ENCODE data around the gene KIF3A. TPM values are rescaled to one million over a fixed set of nuclear protein-coding genes. Genes with fewer than 3 reads are reported as not detected.

KIF3A gene
- total RNA-seq, 1 experiment from 2014 or later: 13.2 TPM

GRCh38 chr5:132678735-132679134 lies 58.6 kb downstream of the KIF3A start:
- H2AK5ac ChIP-seq (ENCODE audit: insufficient read length, low read length): no peak overlapping the region
- H3K14ac ChIP-seq (ENCODE audit: insufficient read depth, low read length): no peak overlapping the region
- no peaks in the 10 kb centered on the region for H3K36me3 Mint-ChIP-seq (ENCODE audit: insufficient read depth in 1 of 3, low read depth in 3 of 3)
- WGBS (ENCODE audit: extremely low coverage, insufficient read length, low lambda C conversion rate): no CpG with 5 or more reads among the region's 1 CpG
- H3K9me3 Mint-ChIP-seq: no peaks in the 10 kb centered on the region
- H3K9me3 ChIP-seq (ENCODE audit: control insufficient read depth, low read depth, low read length): no peaks in the 10 kb centered on the region
- H2BK120ac ChIP-seq (ENCODE audit: low read depth, low read length, poor library complexity, severe bottlenecking): no peak overlapping the region
- H3K4me2 ChIP-seq (ENCODE audit: insufficient read depth, insufficient read length, low read length): no peak overlapping the region
- no peak overlapping the region for H3K4me3 Mint-ChIP-seq
- no peaks in the 10 kb centered on the region for H3K4me1 ChIP-seq (ENCODE audit: insufficient read depth, low read length)
- peaks cover 4 to 5% of the 10 kb centered on the region in 2 experiments; a peak in 1 of 4 replicates for H3K4me1 Mint-ChIP-seq
- H3K4ac ChIP-seq (ENCODE audit: low read depth, low read length): no peak overlapping the region
- H3K27ac ChIP-seq (ENCODE audit: insufficient read length, low read depth, low read length): no peak overlapping the region
- DNase-seq: no peak
- H2BK12ac ChIP-seq (ENCODE audit: insufficient read length, low read depth, low read length): no peak overlapping the region
- H3K56ac ChIP-seq (ENCODE audit: insufficient read length, low read depth, low read length): no peak overlapping the region
- no peak overlapping the region for H2BK15ac ChIP-seq (ENCODE audit: low read depth, low read length)
- H3K23ac ChIP-seq (ENCODE audit: insufficient read length, low read depth, low read length): no peak overlapping the region
- TF ChIP-seq, protein P1, sequence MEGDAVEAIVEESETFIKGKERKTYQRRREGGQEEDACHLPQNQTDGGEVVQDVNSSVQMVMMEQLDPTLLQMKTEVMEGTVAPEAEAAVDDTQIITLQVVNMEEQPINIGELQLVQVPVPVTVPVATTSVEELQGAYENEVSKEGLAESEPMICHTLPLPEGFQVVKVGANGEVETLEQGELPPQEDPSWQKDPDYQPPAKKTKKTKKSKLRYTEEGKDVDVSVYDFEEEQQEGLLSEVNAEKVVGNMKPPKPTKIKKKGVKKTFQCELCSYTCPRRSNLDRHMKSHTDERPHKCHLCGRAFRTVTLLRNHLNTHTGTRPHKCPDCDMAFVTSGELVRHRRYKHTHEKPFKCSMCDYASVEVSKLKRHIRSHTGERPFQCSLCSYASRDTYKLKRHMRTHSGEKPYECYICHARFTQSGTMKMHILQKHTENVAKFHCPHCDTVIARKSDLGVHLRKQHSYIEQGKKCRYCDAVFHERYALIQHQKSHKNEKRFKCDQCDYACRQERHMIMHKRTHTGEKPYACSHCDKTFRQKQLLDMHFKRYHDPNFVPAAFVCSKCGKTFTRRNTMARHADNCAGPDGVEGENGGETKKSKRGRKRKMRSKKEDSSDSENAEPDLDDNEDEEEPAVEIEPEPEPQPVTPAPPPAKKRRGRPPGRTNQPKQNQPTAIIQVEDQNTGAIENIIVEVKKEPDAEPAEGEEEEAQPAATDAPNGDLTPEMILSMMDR (conservative IDR thresholded peaks at IDR 0.05): no peak
- H3K23me2 ChIP-seq (ENCODE audit: insufficient read length, low read depth, low read length, poor library complexity, severe bottlenecking): no peaks in the 10 kb centered on the region
- H2BK20ac ChIP-seq (ENCODE audit: low read depth, low read length, poor library complexity, severe bottlenecking): no peak overlapping the region
- H4K8ac ChIP-seq (replicated peaks; ENCODE audit: insufficient read length, low read depth, low read length): no peak overlapping the region
- no peaks in the 10 kb centered on the region for H3K79me2 ChIP-seq (ENCODE audit: insufficient read depth, low read length)
- H3K27me3 ChIP-seq (ENCODE audit: insufficient read depth, low read length): no peaks in the 10 kb centered on the region
- no peak overlapping the region for H3T11ph ChIP-seq (ENCODE audit: low read length)
- H3K79me1 ChIP-seq (ENCODE audit: insufficient read depth, low read depth, low read length, poor library complexity, severe bottlenecking): no peaks in the 10 kb centered on the region
- H4K5ac ChIP-seq (ENCODE audit: insufficient read length, low read depth, low read length): no peak overlapping the region
- peaks cover 3% of the 10 kb centered on the region for H4K20me1 ChIP-seq (ENCODE audit: control insufficient read depth, insufficient read depth, insufficient read length)
- no peak overlapping the region for H2BK5ac ChIP-seq (ENCODE audit: insufficient read length, low read length)
- H3K18ac ChIP-seq (ENCODE audit: insufficient read length, low read depth, low read length): no peak overlapping the region
- no peak overlapping the region for H3K9ac ChIP-seq (ENCODE audit: extremely low read depth, insufficient read length, low read length)
- no peak overlapping the region for H2AFZ ChIP-seq (ENCODE audit: low read length)
- no peaks in the 10 kb centered on the region; the same call in 1 of the 2 replicates for H3K27me3 Mint-ChIP-seq (ENCODE audit: low read depth)
- no peak overlapping the region for H4K91ac ChIP-seq (ENCODE audit: insufficient read length, low read depth, low read length)
- H3K27ac Mint-ChIP-seq: no peak overlapping the region
